ENCODE results near the gene MEGF11. TPM values are rescaled to one million over a fixed set of nuclear protein-coding genes. Genes with fewer than 3 reads are reported as not detected.

MEGF11 gene
- total and polyA plus RNA-seq, 9 donors, result 0.04 to 11.4 (median 0.40) TPM; not detected in 2

GRCh38 chr15:66149871-66150270, 103.7 kb downstream of the MEGF11 start:
- H3K9me3 ChIP-seq, result no peaks in the 10 kb centered on the region
- intact Hi-C loops (cut with DNase I), result no loop called here

GRCh38 chr15:66148187-66148586, 105.4 kb downstream of the MEGF11 start:
- no peak overlapping the region for H3K4me3 ChIP-seq
- no peak for DNase-seq
- no peaks in the 10 kb centered on the region for H3K4me1 ChIP-seq (ENCODE audit: insufficient read depth)
- no peaks in the 10 kb centered on the region for H3K36me3 ChIP-seq
- WGBS, 3 donors, result 37 to 39% (median 38%) methylated on average over 2 of the region's 2 CpGs
- H3K27ac ChIP-seq, result no peak overlapping the region
- intact Hi-C loops (cut with DNase I), result no loop called here
- H3K9me3 ChIP-seq, result no peaks in the 10 kb centered on the region
- no peak for TF ChIP-seq POLR2A (IDR thresholded peaks at IDR 0.05)
- no peaks in the 10 kb centered on the region for H3K27me3 ChIP-seq

More at GRCh38 chr15:66149871-66150270, 103.7 kb downstream of the MEGF11 start:
- Histone ChIP-seq H3K27me3 (no peaks in the 10 kb centered on the region), H3K4me3 (no peak overlapping the region), H3K36me3 (no peaks in the 10 kb centered on the region), H3K27ac (no peak overlapping the region), H3K4me1 (ENCODE audit: insufficient read depth) (no peaks in the 10 kb centered on the region)
- 46 to 68% (median 57%) methylated on average over 9 of the region's 9 CpGs for WGBS, 3 donors
- no peak for DNase-seq
- TF ChIP-seq POLR2A (IDR thresholded peaks at IDR 0.05), result no peak
- no peak for TF ChIP-seq EP300 (IDR thresholded peaks at IDR 0.05)
- no peak for TF ChIP-seq CTCF (IDR thresholded peaks at IDR 0.05)

GRCh38 chr15:66147440-66147839, 106.1 kb downstream of the MEGF11 start:
- H3K36me3 ChIP-seq, result no peaks in the 10 kb centered on the region
- no peak for DNase-seq
- 66 to 72% (median 70%) methylated on average over 3 of the region's 3 CpGs for WGBS, 3 donors
- H3K9me3 ChIP-seq, result no peaks in the 10 kb centered on the region
- no peak overlapping the region for H3K27ac ChIP-seq
- no peak overlapping the region for H3K4me3 ChIP-seq
- intact Hi-C loops (cut with DNase I), result no loop called here
- no peaks in the 10 kb centered on the region for H3K4me1 ChIP-seq (ENCODE audit: insufficient read depth)
- H3K27me3 ChIP-seq, result no peaks in the 10 kb centered on the region
- TF ChIP-seq EP300 (IDR thresholded peaks at IDR 0.05) (no peak), POLR2A (IDR thresholded peaks at IDR 0.05) (no peak), CTCF (IDR thresholded peaks at IDR 0.05) (no peak)

GRCh38 chr15:66145726-66146182, 107.8 kb downstream of the MEGF11 start:
- H3K27ac ChIP-seq, result no peak overlapping the region
- TF ChIP-seq EP300 (IDR thresholded peaks at IDR 0.05) (no peak), POLR2A (IDR thresholded peaks at IDR 0.05) (no peak), CTCF (IDR thresholded peaks at IDR 0.05) (no peak)
- H3K36me3 ChIP-seq, result no peaks in the 10 kb centered on the region
- H3K4me3 ChIP-seq, result no peak overlapping the region
- intact Hi-C loops (cut with DNase I), result no loop called here
- H3K27me3 ChIP-seq, result no peaks in the 10 kb centered on the region
- DNase-seq, result no peak
- 57 to 68% (median 63%) methylated on average over 6 of the region's 6 CpGs for WGBS, 3 donors
- no peaks in the 10 kb centered on the region for H3K4me1 ChIP-seq (ENCODE audit: insufficient read depth)
- no peaks in the 10 kb centered on the region for H3K9me3 ChIP-seq

- no peaks in the 10 kb centered on the region for H3K27me3 ChIP-seq
- H3K9me3 ChIP-seq, result no peaks in the 10 kb centered on the region
- no peaks in the 10 kb centered on the region for H3K4me1 ChIP-seq (ENCODE audit: insufficient read depth)
- no peaks in the 10 kb centered on the region for H3K36me3 ChIP-seq
- WGBS, 3 donors, result 65 to 73% (median 69%) methylated on average over 8 of the region's 8 CpGs
- DNase-seq, result no peak
- no peak overlapping the region for H3K27ac ChIP-seq
- no peak overlapping the region for H3K4me3 ChIP-seq
- intact Hi-C loops (cut with DNase I), result no loop called here
- TF ChIP-seq CTCF (IDR thresholded peaks at IDR 0.05) (no peak), POLR2A (IDR thresholded peaks at IDR 0.05) (no peak), EP300 (IDR thresholded peaks at IDR 0.05) (no peak)
Measured at GRCh38 chr15:66144978-66145725, 108.4 kb downstream of the MEGF11 start.
